ENCODE results near the gene ENO3.
A peak's percentile ranks its signal among the peaks of the same experiment; 100 is the strongest.
"Not testable (repeated sequence)": the region's sequence is repeated elsewhere in the genome, so short reads cannot be mapped to it uniquely, and the experiment has no call there.

The ENO3 gene

GRCh38 chr17:4950746-4951204 lies at the start of gene ENO3:
TSS of gene ENO3 (plus strand) at chr17:4951119. CDS start at chr17:4951830, 711 bp downstream.
- no peak for DNase-seq

- no peak for DNase-seq
Observed at GRCh38 chr17:4901648-4902344, 49.1 kb upstream of the ENO3 start.

- no peak for DNase-seq
Observed at GRCh38 chr17:4902540-4902939, 48.4 kb upstream of the ENO3 start.

DNA sequence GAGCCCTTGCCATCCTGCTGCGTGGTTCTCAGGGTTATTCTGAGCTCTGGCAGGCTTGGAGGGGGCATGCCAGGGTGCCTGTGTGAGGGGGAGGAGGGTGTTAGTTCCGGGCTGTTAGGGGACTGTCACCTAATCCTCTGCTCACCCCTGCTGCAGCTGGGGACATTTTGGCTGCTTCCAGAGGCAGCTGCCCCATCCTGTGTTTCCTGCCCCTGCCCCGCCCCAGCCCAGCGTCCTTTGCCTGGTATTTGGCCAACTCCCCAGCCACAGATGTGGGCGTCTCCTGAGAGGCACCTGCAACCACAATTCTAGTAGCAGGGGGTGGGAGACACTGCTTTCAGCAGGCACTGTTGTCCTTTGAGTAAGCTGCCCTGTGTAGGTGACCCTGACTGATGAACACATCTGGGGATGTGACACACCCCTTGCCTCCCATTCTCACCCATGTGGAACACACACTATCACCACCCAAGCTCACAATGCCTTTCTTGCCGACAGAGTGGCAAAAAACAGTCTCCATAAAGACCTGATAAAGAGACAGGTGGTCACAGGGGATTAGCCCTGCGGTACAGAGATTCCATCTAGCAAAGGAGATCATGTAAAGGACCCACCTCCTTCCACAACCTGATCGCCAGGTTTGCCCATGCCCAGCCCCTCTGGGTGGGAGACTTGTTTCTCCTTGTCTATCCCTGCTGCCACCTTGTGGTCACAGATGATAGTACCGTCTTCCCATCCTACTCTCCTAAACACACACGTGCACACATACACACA lies 47.7 kb upstream of the ENO3 start, which contains the start of gene CHRNE:
Gene CHRNE, minus strand, starts transcription at position 48 of the 768 bp plus-strand sequence. Its CDS starts 35 bp downstream, at position 13.
- peak; percentile 35 for DNase-seq

DNA sequence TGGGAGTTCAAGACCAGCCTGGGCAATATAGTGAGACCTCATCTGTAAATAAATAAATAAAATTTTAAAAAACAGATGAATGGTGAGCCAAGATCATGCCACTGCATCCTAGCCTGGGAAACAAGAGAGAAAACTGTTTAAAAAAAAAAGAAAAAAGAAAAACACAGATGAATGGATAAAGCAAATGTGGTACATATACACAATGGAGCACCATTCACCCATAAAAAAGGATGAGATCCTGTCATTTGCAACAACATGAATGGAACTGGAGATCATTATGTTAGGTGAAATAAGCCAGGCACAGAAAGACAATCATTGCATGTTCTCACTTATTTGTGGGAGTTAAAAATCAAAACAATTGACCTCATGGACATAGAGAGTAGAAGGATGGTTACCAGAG lies 44.3 kb upstream of the ENO3 start:
- not testable (repeated sequence) for DNase-seq

DNA sequence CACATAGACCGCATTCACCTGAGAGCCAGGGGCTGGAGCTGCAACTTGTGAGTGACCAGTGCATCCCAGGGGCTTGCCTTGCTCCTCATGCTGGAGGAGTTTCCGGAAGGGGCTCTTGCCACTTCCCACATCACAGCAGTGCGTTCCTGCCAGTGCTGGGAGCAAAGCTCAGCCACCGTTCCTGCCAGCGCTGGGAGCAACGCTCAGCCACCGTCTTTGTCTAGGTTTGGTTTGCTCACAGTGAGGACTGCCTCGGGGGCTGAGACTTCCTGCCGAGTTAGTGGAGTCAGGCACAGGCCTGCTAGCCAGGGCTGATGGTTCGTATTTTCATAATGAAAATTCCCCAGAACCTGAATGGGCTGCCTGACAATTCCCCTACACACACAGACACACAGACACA lies 42.6 kb upstream of the ENO3 start:
- DNase-seq: no peak

- DNase-seq: peak; percentile 90
Observed at GRCh38 chr17:4908711-4909496, 42.0 kb upstream of the ENO3 start.

- peak; percentile 17 for DNase-seq
Observed at GRCh38 chr17:4913994-4914393, 36.9 kb upstream of the ENO3 start.

DNA sequence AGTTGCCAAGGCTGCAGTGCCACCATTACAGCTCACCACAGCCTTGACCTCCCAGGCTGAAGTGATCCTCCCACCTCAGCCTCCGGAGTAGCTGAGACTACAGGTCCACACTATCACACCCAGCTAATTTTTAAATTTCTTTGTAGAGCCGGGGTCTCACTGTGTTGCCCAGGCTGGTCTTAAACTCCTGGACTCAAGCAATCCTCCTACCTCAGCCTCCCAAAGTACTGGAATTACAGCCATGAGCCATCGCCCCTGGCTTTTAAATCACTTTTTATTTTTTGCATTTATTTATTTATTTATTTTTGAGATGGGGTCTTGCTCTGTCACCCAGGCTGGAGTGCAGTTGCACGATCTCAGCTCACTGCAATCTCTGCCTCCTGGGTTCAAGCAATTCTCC lies 36.4 kb upstream of the ENO3 start:
- DNase-seq: not testable (repeated sequence)

DNA sequence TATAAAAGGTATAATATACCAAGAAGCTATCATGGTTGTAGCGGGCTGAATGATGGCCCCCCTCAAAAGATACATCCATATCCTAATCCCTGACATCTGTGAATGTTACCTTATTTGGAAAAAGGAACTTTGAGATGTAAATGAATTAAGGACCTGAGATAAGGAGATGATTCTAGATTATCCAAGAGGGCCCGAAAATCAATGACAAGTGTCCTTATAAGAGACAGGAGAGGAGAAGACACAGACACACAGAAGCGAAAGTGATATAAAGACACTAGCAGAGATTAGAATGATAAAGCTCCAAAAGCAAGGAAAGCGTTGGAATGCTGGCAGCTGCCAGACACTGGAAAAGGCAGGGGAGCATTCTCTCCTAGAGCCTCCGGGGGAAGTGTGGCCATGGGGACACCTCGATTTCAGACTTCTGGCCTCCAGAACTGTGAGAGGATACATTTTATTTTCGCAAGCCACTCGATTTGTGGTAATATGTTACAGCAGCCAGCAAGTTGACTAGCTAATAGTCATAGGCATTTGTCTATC lies 31.3 kb upstream of the ENO3 start:
- no peak for DNase-seq

GRCh38 chr17:4920351-4921048 lies 30.4 kb upstream of the ENO3 start:
- peak; percentile 48 for DNase-seq

DNA sequence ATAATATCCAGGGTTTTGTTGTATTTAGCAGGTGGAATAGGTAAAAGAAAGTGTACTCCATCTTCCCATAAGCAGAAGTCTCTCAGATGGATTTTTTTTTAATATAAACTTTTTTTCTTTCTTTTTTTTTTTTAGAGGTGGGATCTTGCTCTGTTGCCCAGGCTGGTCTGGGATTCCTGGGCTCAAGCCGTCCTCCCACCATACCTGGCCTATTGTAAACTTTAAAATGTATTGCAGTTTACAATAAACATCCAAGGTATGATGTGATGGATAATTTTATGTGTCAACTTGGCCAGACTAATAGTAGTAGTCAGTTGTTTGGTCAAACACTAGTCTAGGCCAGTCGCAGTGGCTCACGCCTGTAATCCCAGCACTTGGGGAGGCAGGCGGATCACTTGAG lies 29.6 kb upstream of the ENO3 start:
- no peak for DNase-seq

DNA sequence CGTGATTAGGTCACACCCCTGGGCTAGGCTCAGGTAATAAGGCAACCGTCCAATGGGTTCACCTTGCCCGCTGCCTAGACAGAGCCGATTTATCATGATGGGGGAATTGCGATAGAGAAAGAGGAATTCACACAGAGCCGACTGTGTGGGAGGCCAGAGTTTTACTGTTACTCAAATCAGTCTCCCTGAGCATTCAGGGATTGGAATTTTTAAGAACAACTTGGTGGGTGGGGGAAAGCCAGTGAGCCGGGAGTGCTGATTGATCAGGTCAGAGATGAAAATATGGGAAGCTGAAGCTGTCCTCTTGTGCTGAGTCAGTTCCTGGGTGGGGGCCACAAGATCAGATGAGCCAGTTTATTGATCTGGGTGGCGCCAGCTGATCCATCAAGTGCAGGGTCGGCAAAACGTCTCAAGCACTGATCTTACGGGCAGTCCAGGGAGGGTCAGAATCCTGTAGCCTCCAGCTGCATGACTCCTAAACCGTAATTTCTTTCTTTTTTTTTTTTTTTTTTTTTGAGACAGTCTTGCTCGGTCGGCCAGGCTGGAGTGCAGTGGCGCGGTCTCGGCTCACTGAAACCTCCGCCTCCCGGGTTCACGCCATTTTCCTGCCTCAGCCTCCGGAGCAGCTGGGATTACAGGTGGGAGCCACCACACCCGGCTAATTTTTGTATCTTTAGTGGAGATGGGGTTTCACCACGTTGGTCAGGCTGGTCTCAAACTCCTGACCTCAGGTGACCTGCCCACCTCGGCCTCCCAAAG lies 24.2 kb upstream of the ENO3 start:
- DNase-seq: not testable (repeated sequence)

DNA sequence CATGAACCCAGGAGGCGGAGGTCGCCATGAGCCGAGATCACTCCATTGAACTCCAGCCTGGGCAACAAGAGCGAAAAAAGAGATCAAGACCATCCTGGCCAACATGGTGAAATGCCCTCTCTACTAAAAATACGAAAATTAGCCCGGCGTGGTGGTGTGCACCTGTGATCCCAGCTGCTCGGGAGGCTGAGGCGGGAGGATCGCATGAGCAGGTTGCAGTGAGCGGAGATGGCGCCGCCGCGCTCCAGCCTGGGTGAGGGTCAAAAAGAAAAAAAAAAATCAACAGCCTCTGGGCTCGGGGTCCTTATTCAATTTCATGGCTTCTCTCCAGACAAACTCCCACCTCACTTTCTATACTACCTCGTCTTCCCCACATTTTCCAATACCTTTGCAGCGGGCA lies 22.0 kb upstream of the ENO3 start:
- DNase-seq: no peak

DNA sequence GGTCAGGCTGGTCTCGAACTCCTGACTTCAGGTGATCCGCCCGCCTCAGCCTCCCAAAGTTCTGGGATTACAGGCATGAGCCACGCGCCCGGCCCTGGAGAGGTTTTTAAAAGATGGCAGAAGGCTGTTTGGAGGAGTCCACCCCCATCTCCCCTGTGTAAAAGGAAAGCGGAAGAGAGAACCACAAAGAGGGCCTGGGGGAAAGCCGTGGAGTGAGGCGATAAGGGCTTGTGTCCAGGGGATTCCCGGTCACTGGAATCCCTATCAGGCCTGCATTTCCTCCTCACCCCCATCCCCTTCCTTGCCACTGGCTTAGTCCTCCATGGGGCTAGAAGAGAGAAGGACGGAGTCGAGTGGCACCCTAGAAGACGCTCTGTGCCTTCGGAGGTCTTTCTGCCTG lies 19.0 kb upstream of the ENO3 start, which contains the start of gene GP1BA:
Gene GP1BA, plus strand, starts transcription at position 315 of the 400 bp plus-strand sequence. CDS start 328 bp downstream, outside the sequence.
- DNase-seq: no peak

- no peak for DNase-seq
Observed at GRCh38 chr17:4932756-4933155, 18.2 kb upstream of the ENO3 start.

- no peak for DNase-seq
Observed at GRCh38 chr17:4933646-4934045, 17.3 kb upstream of the ENO3 start.

- DNase-seq: peak; percentile 57
Observed at GRCh38 chr17:4934173-4934979, 16.5 kb upstream of the ENO3 start.

DNA sequence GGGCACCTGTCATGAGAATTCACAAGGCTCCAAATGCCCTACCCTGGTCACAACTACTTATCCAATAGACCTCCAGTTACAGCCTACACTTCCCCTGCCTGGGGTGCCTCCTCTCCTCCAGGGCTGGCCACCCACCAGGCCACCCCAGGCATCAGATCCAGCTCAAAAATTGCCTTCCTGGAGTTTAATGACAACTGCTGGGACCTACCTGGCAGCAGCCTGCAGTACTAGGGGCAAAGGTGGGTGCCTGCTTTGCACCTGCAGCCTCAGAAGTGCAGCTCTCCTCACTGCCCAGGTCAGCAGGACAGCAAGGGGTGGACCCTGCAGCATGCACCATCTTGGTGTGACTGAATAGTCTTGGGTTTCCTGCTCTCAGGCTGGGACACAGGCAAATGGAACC lies 15.3 kb upstream of the ENO3 start:
- DNase-seq: no peak

GRCh38 chr17:4936436-4936835 lies 14.5 kb upstream of the ENO3 start:
- no peak for DNase-seq

- no peak for DNase-seq
Observed at GRCh38 chr17:4937553-4937952, 13.4 kb upstream of the ENO3 start.

All from HCEC 1CT (cell line).